ENCODE measurements around the gene SOX6.

SOX6 gene

GRCh38 chr11:16280256-16280682, 76.1 kb downstream of the SOX6 start:
- no peak overlapping the region for H3K4me3 ChIP-seq (ENCODE audit: low read length)
- no peaks in the 10 kb centered on the region for H3K27me3 ChIP-seq (ENCODE audit: control insufficient read depth, insufficient read depth, low read length)
- no peak overlapping the region for H3K27ac ChIP-seq (ENCODE audit: low read depth, low read length)
- H3K36me3 ChIP-seq (ENCODE audit: control insufficient read depth, insufficient read depth, low read length), result no peaks in the 10 kb centered on the region
- no peaks in the 10 kb centered on the region for H3K4me1 ChIP-seq (ENCODE audit: control insufficient read depth, insufficient read depth, low read length)
- H3K9ac ChIP-seq (ENCODE audit: low read length), result no peak overlapping the region

GRCh38 chr11:16279524-16279923, 76.8 kb downstream of the SOX6 start:
- Histone ChIP-seq H3K27ac (ENCODE audit: low read depth, low read length) (no peak overlapping the region), H3K27me3 (ENCODE audit: control insufficient read depth, insufficient read depth, low read length) (no peaks in the 10 kb centered on the region), H3K9ac (ENCODE audit: low read length) (no peak overlapping the region), H3K36me3 (ENCODE audit: control insufficient read depth, insufficient read depth, low read length) (no peaks in the 10 kb centered on the region), H3K4me3 (ENCODE audit: low read length) (no peak overlapping the region), H3K4me1 (ENCODE audit: control insufficient read depth, insufficient read depth, low read length) (no peaks in the 10 kb centered on the region)

GRCh38 chr11:16278979-16279378, 77.4 kb downstream of the SOX6 start:
- Histone ChIP-seq H3K27me3 (ENCODE audit: control insufficient read depth, insufficient read depth, low read length) (no peaks in the 10 kb centered on the region), H3K36me3 (ENCODE audit: control insufficient read depth, insufficient read depth, low read length) (no peaks in the 10 kb centered on the region), H3K4me1 (ENCODE audit: control insufficient read depth, insufficient read depth, low read length) (no peaks in the 10 kb centered on the region), H3K9ac (ENCODE audit: low read length) (no peak overlapping the region), H3K4me3 (ENCODE audit: low read length) (no peak overlapping the region), H3K27ac (ENCODE audit: low read depth, low read length) (no peak overlapping the region)

GRCh38 chr11:16278273-16278672, 78.1 kb downstream of the SOX6 start:
- Histone ChIP-seq H3K27ac (ENCODE audit: low read depth, low read length) (no peak overlapping the region), H3K9ac (ENCODE audit: low read length) (no peak overlapping the region), H3K27me3 (ENCODE audit: control insufficient read depth, insufficient read depth, low read length) (no peaks in the 10 kb centered on the region), H3K4me1 (ENCODE audit: control insufficient read depth, insufficient read depth, low read length) (no peaks in the 10 kb centered on the region), H3K36me3 (ENCODE audit: control insufficient read depth, insufficient read depth, low read length) (no peaks in the 10 kb centered on the region), H3K4me3 (ENCODE audit: low read length) (no peak overlapping the region)

- H3K27me3 ChIP-seq (ENCODE audit: control insufficient read depth, insufficient read depth, low read length), result no peaks in the 10 kb centered on the region
- H3K4me1 ChIP-seq (ENCODE audit: control insufficient read depth, insufficient read depth, low read length), result no peaks in the 10 kb centered on the region
Measured at GRCh38 chr11:16276251-16276650, 80.1 kb downstream of the SOX6 start.

GRCh38 chr11:16271258-16271657, 85.1 kb downstream of the SOX6 start:
- Histone ChIP-seq H3K27me3 (ENCODE audit: control insufficient read depth, insufficient read depth, low read length) (no peaks in the 10 kb centered on the region), H3K4me3 (ENCODE audit: low read length) (no peak overlapping the region), H3K4me1 (ENCODE audit: control insufficient read depth, insufficient read depth, low read length) (no peaks in the 10 kb centered on the region), H3K27ac (ENCODE audit: low read depth, low read length) (no peak overlapping the region), H3K36me3 (ENCODE audit: control insufficient read depth, insufficient read depth, low read length) (no peaks in the 10 kb centered on the region), H3K9ac (ENCODE audit: low read length) (no peak overlapping the region)

More at GRCh38 chr11:16276251-16276650, 80.1 kb downstream of the SOX6 start:
- Histone ChIP-seq H3K9ac (ENCODE audit: low read length) (no peak overlapping the region), H3K27ac (ENCODE audit: low read depth, low read length) (no peak overlapping the region), H3K36me3 (ENCODE audit: control insufficient read depth, insufficient read depth, low read length) (no peaks in the 10 kb centered on the region), H3K4me3 (ENCODE audit: low read length) (no peak overlapping the region)

GRCh38 chr11:16266021-16266420, 90.3 kb downstream of the SOX6 start:
- H3K36me3 ChIP-seq (ENCODE audit: control insufficient read depth, insufficient read depth, low read length), result no peaks in the 10 kb centered on the region
- H3K9ac ChIP-seq (ENCODE audit: low read length), result no peak overlapping the region
- no peak overlapping the region for H3K4me3 ChIP-seq (ENCODE audit: low read length)
- H3K27ac ChIP-seq (ENCODE audit: low read depth, low read length), result no peak overlapping the region
- no peaks in the 10 kb centered on the region for H3K27me3 ChIP-seq (ENCODE audit: control insufficient read depth, insufficient read depth, low read length)
- no peaks in the 10 kb centered on the region for H3K4me1 ChIP-seq (ENCODE audit: control insufficient read depth, insufficient read depth, low read length)

GRCh38 chr11:16265022-16265421, 91.3 kb downstream of the SOX6 start:
- H3K9ac ChIP-seq (ENCODE audit: low read length), result no peak overlapping the region
- H3K27me3 ChIP-seq (ENCODE audit: control insufficient read depth, insufficient read depth, low read length), result no peaks in the 10 kb centered on the region
- no peaks in the 10 kb centered on the region for H3K4me1 ChIP-seq (ENCODE audit: control insufficient read depth, insufficient read depth, low read length)
- H3K36me3 ChIP-seq (ENCODE audit: control insufficient read depth, insufficient read depth, low read length), result no peaks in the 10 kb centered on the region
- H3K27ac ChIP-seq (ENCODE audit: low read depth, low read length), result no peak overlapping the region
- no peak overlapping the region for H3K4me3 ChIP-seq (ENCODE audit: low read length)

- H3K27ac ChIP-seq (ENCODE audit: low read depth, low read length), result no peak overlapping the region
- no peak overlapping the region for H3K9ac ChIP-seq (ENCODE audit: low read length)
- no peaks in the 10 kb centered on the region for H3K4me1 ChIP-seq (ENCODE audit: control insufficient read depth, insufficient read depth, low read length)
- H3K27me3 ChIP-seq (ENCODE audit: control insufficient read depth, insufficient read depth, low read length), result no peaks in the 10 kb centered on the region
- no peaks in the 10 kb centered on the region for H3K36me3 ChIP-seq (ENCODE audit: control insufficient read depth, insufficient read depth, low read length)
- no peak overlapping the region for H3K4me3 ChIP-seq (ENCODE audit: low read length)
Measured at GRCh38 chr11:16262645-16262955, 93.7 kb downstream of the SOX6 start.

GRCh38 chr11:16261836-16262644, 94.3 kb downstream of the SOX6 start:
- Histone ChIP-seq H3K4me3 (ENCODE audit: low read length) (no peak overlapping the region), H3K36me3 (ENCODE audit: control insufficient read depth, insufficient read depth, low read length) (no peaks in the 10 kb centered on the region), H3K4me1 (ENCODE audit: control insufficient read depth, insufficient read depth, low read length) (no peaks in the 10 kb centered on the region), H3K27me3 (ENCODE audit: control insufficient read depth, insufficient read depth, low read length) (no peaks in the 10 kb centered on the region), H3K9ac (ENCODE audit: low read length) (no peak overlapping the region), H3K27ac (ENCODE audit: low read depth, low read length) (no peak overlapping the region)

- H3K27ac ChIP-seq (ENCODE audit: low read depth, low read length), result no peak overlapping the region
- H3K36me3 ChIP-seq (ENCODE audit: control insufficient read depth, insufficient read depth, low read length), result no peaks in the 10 kb centered on the region
- H3K4me1 ChIP-seq (ENCODE audit: control insufficient read depth, insufficient read depth, low read length), result no peaks in the 10 kb centered on the region
- H3K4me3 ChIP-seq (ENCODE audit: low read length), result no peak overlapping the region
- no peaks in the 10 kb centered on the region for H3K27me3 ChIP-seq (ENCODE audit: control insufficient read depth, insufficient read depth, low read length)
- no peak overlapping the region for H3K9ac ChIP-seq (ENCODE audit: low read length)
Measured at GRCh38 chr11:16252373-16252772, 104.0 kb downstream of the SOX6 start.

GRCh38 chr11:16248248-16248647, 108.1 kb downstream of the SOX6 start:
- H3K9ac ChIP-seq (ENCODE audit: low read length), result no peak overlapping the region
- H3K4me3 ChIP-seq (ENCODE audit: low read length), result no peak overlapping the region
- H3K36me3 ChIP-seq (ENCODE audit: control insufficient read depth, insufficient read depth, low read length), result no peaks in the 10 kb centered on the region
- no peaks in the 10 kb centered on the region for H3K27me3 ChIP-seq (ENCODE audit: control insufficient read depth, insufficient read depth, low read length)
- H3K4me1 ChIP-seq (ENCODE audit: control insufficient read depth, insufficient read depth, low read length), result no peaks in the 10 kb centered on the region
- H3K27ac ChIP-seq (ENCODE audit: low read depth, low read length), result no peak overlapping the region

GRCh38 chr11:16242806-16243205, 113.5 kb downstream of the SOX6 start:
- no peak overlapping the region for H3K4me3 ChIP-seq (ENCODE audit: low read length)
- no peak overlapping the region for H3K27ac ChIP-seq (ENCODE audit: low read depth, low read length)
- no peaks in the 10 kb centered on the region for H3K27me3 ChIP-seq (ENCODE audit: control insufficient read depth, insufficient read depth, low read length)
- no peaks in the 10 kb centered on the region for H3K4me1 ChIP-seq (ENCODE audit: control insufficient read depth, insufficient read depth, low read length)
- H3K9ac ChIP-seq (ENCODE audit: low read length), result no peak overlapping the region
- no peaks in the 10 kb centered on the region for H3K36me3 ChIP-seq (ENCODE audit: control insufficient read depth, insufficient read depth, low read length)

All from rectal smooth muscle tissue (tissue), 1 donor.